ENCODE results near the gene CCR7. TPM values are rescaled to one million over a fixed set of nuclear protein-coding genes. Genes with fewer than 3 reads are reported as not detected.

The CCR7 gene, protein sequence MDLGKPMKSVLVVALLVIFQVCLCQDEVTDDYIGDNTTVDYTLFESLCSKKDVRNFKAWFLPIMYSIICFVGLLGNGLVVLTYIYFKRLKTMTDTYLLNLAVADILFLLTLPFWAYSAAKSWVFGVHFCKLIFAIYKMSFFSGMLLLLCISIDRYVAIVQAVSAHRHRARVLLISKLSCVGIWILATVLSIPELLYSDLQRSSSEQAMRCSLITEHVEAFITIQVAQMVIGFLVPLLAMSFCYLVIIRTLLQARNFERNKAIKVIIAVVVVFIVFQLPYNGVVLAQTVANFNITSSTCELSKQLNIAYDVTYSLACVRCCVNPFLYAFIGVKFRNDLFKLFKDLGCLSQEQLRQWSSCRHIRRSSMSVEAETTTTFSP
- total RNA-seq (under 1 TPM; 0.20 to 0.24 (median 0.21) TPM), polyA plus RNA-seq (under 1 TPM in 2 of 3 donors, not detected in 1; 0.08 to 0.09 TPM)
- long read RNA-seq, donor 1 = 0 reads
- long read RNA-seq, donor 2 = 0 reads

DNA sequence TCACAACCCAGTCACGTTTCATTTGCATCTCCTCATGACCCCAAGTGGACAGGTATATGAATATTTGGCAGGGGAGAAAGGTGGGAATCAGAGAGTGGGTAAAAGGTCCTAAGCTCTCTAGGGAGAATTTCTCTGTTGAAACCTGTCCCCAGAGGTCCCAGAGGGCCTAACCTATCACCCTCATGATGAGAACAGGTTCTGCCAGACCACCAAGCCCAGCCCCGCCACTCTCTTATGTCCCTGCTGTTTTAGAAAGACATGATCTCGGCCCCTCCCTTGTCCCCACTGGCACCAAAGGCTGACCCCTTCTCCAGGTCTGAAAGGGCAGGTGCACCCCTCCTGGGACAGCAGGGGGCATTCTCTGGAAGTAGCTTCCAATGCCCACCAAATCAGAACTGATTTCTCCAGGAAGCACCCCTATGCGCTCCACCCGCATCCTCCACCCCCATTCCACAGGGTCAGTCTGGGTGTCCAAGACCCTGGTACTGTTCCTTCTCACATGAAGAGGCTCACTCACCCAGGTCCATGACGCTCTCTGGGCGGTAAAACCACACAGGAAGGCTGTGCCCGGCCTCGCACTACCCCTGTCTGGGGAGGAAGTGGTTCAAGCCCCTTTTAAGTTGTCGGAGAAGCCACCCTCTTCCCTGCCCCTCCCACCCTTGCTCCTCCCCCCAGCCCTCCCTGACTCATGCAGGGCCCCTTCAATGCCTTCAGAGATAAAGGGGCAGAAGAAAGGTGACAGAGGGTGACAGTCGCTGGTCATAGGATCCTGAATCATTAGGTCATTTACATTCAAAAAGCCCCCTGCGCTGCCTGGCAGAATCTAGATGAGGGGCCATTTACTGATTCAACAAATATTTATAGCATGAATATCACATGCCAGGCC, at the start of gene CCR7:
TSS of gene CCR7 (minus strand) at position 590 of the 886 bp plus-strand sequence. CDS start at position 527, 63 bp downstream.
- no peak for ATAC-seq
- no peaks in the 10 kb centered on the region for H3K9me3 ChIP-seq
- WGBS, 3 donors = 69 to 72% (median 69%) methylated on average over 12 of the region's 12 CpGs
- H3K4me3 ChIP-seq = no peak within 1 kb of the TSS
- TF ChIP-seq, protein P1, sequence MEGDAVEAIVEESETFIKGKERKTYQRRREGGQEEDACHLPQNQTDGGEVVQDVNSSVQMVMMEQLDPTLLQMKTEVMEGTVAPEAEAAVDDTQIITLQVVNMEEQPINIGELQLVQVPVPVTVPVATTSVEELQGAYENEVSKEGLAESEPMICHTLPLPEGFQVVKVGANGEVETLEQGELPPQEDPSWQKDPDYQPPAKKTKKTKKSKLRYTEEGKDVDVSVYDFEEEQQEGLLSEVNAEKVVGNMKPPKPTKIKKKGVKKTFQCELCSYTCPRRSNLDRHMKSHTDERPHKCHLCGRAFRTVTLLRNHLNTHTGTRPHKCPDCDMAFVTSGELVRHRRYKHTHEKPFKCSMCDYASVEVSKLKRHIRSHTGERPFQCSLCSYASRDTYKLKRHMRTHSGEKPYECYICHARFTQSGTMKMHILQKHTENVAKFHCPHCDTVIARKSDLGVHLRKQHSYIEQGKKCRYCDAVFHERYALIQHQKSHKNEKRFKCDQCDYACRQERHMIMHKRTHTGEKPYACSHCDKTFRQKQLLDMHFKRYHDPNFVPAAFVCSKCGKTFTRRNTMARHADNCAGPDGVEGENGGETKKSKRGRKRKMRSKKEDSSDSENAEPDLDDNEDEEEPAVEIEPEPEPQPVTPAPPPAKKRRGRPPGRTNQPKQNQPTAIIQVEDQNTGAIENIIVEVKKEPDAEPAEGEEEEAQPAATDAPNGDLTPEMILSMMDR (IDR thresholded peaks at IDR 0.05) = no peak
- H3K36me3 ChIP-seq (ENCODE audit: insufficient read depth in 1 of 2, low read depth in 1 of 2) = no peaks in the 10 kb centered on the region
- H3K27me3 ChIP-seq (ENCODE audit: insufficient read depth in 3 of 3, low read length in 2 of 3) = peaks cover 0 to 15% (median 0%) of the 10 kb centered on the region in 3 donors
- no peak within 1 kb of the TSS for H3K27ac ChIP-seq
- intact Hi-C loops (cut with DNase I) = loop anchor here in 1 of 2 donors (5.0 kb wide), 2 partner anchors 168 to 203 kb away; partner anchors contain the start of gene GJD3
- peaks cover 3% of the 10 kb centered on the region for H3K4me1 ChIP-seq
- no peak for DNase-seq

DNA sequence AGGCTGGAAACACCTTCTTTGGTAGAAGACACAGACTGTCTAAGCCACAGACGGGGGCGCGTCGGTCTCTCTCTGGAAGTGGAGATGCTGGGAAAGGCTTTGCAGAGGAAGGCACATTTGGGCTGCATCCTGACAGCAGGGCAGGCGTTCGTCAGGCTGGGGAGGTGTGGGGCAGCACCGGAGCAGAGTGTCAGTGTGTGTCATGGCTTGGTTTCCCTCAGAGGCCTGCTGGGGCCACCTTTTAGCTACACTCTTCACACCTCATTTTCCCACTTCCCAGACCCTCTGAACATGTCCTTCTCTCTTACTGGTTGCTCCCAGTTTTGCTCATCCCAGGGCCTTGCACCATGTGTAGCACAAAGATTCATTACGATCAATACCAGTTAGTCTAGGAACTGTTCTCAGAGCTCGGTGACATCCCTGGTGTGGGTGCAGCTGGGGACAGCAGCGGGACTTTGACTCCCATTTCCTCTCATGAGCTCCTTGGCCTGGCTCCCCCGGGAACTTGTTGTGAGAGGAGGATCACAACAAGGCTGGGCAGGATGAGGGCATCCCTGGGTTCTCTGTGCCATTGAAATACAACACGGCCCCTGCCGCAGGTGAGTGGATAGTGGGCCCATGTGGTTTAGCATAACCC, 49.3 kb upstream of the CCR7 start:
- WGBS, 3 donors = 69 to 84% (median 76%) methylated on average over 13 of the region's 13 CpGs
- DNase-seq (no peak), ATAC-seq (no peak)
- intact Hi-C loops (cut with DNase I) = no loop called here
- TF ChIP-seq, protein P1 (IDR thresholded peaks at IDR 0.05) = no peak
- Histone ChIP-seq H3K36me3 (ENCODE audit: insufficient read depth in 1 of 2, low read depth in 1 of 2) (no peaks in the 10 kb centered on the region), H3K4me1 (no peaks in the 10 kb centered on the region), H3K27me3 (ENCODE audit: insufficient read depth in 3 of 3, low read length in 2 of 3) (peaks cover 0 to 33% (median 7%) of the 10 kb centered on the region in 3 donors), H3K4me3 (no peak overlapping the region), H3K9me3 (no peaks in the 10 kb centered on the region), H3K27ac (no peak overlapping the region)

DNA sequence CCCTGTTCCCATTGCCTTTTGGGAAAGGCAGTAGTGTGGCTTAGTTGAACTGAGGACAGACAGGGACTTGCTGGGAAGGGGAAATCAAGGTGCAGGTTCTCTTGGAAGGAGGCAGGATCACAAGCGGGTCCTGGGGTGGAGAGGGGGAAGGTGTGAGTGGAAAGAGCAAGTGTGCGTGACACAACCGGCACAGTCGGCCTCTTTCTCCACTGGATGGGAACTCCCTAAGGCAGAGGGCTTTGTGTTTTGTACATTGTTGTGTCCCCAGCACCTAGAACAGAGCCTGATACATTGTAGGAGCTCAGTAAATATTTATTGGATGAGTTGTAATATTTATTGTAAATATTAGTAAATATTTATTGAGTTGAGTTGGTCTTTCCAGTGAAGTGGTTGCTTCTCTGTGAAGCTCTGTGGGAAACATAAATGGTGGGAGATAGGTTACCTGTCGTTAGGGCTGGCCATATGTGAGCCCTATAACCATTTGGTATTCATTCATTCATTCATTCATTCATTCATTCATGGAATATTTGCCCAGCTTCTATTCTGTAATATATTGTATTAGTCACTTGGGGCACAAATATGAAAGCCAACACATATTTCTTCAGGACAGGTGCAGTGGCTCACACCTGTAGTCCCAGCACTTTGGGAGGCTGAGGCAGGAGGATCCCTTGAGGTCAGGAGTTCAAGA, 48.3 kb upstream of the CCR7 start:
- ATAC-seq = no peak
- no peak overlapping the region for H3K4me3 ChIP-seq
- 77 to 79% (median 79%) methylated on average over 5 of the region's 5 CpGs for WGBS, 3 donors
- H3K36me3 ChIP-seq (ENCODE audit: insufficient read depth in 1 of 2, low read depth in 1 of 2) = no peaks in the 10 kb centered on the region
- intact Hi-C loops (cut with DNase I) = no loop called here
- no peaks in the 10 kb centered on the region for H3K9me3 ChIP-seq
- peaks cover 0 to 24% (median 7%) of the 10 kb centered on the region in 3 donors for H3K27me3 ChIP-seq (ENCODE audit: insufficient read depth in 3 of 3, low read length in 2 of 3)
- no peak for DNase-seq
- no peak overlapping the region for H3K27ac ChIP-seq
- no peaks in the 10 kb centered on the region for H3K4me1 ChIP-seq
- TF ChIP-seq, protein P1 (IDR thresholded peaks at IDR 0.05) = no peak

DNA sequence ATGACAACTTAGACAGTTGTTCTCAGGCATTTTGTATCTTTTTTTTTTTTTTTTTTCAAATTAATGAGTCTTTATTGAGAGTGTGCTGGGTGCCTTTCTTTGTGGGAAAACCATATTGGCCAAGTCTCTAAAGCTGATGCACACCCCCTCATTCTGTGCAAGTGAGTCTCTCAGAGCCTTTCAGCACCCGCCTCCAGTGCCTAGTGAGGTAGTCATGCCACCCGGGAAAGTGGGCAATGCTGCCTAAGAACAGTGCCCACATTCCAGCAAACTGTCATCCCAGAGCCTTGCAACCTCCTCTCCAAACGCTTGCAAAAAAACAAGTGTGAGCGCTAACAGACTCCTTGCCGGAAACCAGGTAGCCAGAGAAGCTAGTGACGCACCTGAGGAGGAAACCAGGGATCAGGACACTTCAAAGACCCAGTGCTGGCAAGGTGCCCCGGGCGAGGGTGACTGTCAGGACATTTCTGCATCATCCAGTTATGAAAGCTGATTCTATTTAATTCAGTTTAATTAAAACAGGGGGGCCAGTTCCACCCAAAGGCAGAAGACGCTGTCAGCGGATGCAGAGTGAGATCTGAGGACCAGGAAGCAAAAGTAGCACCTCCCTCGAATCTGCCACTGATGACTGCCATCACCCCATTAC, 47.5 kb upstream of the CCR7 start:
- 66 to 75% (median 68%) methylated on average over 11 of the region's 11 CpGs for WGBS, 3 donors
- Histone ChIP-seq H3K36me3 (ENCODE audit: insufficient read depth in 1 of 2, low read depth in 1 of 2) (no peaks in the 10 kb centered on the region), H3K27me3 (ENCODE audit: insufficient read depth in 3 of 3, low read length in 2 of 3) (peaks cover 0 to 15% (median 3%) of the 10 kb centered on the region in 3 donors), H3K9me3 (no peaks in the 10 kb centered on the region), H3K4me1 (no peaks in the 10 kb centered on the region), H3K4me3 (no peak overlapping the region), H3K27ac (no peak overlapping the region)
- intact Hi-C loops (cut with DNase I) = no loop called here
- TF ChIP-seq, protein P1 (IDR thresholded peaks at IDR 0.05) = no peak
- DNase-seq (no peak), ATAC-seq (no peak)
